WTC11 (cell line): ENCODE results near the gene POLR2C. TPM values are rescaled to one million over a fixed set of nuclear protein-coding genes. Genes with fewer than 3 reads are reported as not detected.

Experiments
- ATAC-seq: fragments of 200-7000 bp; cut with Tn5 transposase; 2 replicates; pipeline ENCODE4 v1.10.0; 2021; ENCODE audit warnings: mild to moderate bottlenecking, moderate library complexity
- CTCF ChIA-PET: fragments of 300-600 bp; sonication (Branson Sonifier 250); formaldehyde crosslinking; loops from one replicate; lab custom pipeline; 2021; ENCODE audit warnings: antibody characterized with exemption; lab: Charles Lee
- POLR2A ChIA-PET: fragments of 350-600 bp; sonication (Branson Sonifier 250); formaldehyde crosslinking; loops from one replicate; lab custom pipeline; 2021; ENCODE audit warnings: antibody characterized with exemption; lab: Charles Lee
- DNase-seq: peaks from one replicate; pipeline ENCODE4 v3.0.0; 2021; ENCODE audit warnings: low spot score
- H3K27ac Mint-ChIP-seq: 2 replicates; pipeline ENCODE4 v1.8.0; 2021; ENCODE audit warnings: mixed read lengths
- H3K27me3 Mint-ChIP-seq: 2 replicates; pipeline ENCODE4 v1.8.0; 2021; ENCODE audit warnings: low read depth, mild to moderate bottlenecking, moderate library complexity, mixed read lengths
- H3K36me3 Mint-ChIP-seq: 2 replicates; pipeline ENCODE4 v1.8.0; 2021; ENCODE audit warnings: mixed read lengths
- H3K4me1 Mint-ChIP-seq: 2 replicates; pipeline ENCODE4 v1.8.0; 2022; ENCODE audit warnings: mixed read lengths
- H3K4me3 Mint-ChIP-seq: 2 replicates; pipeline ENCODE4 v1.8.0; 2021; ENCODE audit warnings: mild to moderate bottlenecking, moderate library complexity, mixed read lengths
- H3K9me3 Mint-ChIP-seq: 2 replicates; pipeline ENCODE4 v1.8.0; 2021; ENCODE audit warnings: mixed read lengths
- ATF1 ChIP-seq: sonication (generic); formaldehyde crosslinking; IDR thresholded peaks from 2 replicates; pipeline ENCODE4 v1.8.1; 2023; ENCODE audit warnings: mild to moderate bottlenecking, moderate library complexity, missing genetic modification reagents
- ATF6 ChIP-seq: sonication (generic); formaldehyde crosslinking; IDR thresholded peaks from 2 replicates; pipeline ENCODE4 v1.8.1; 2023; ENCODE audit warnings: mild to moderate bottlenecking, missing genetic modification reagents
- CDX4 ChIP-seq: fragments of 250-450 bp; sonication (Bioruptor Pico); IDR thresholded peaks from 2 replicates; pipeline ENCODE4 v1.9.0; 2021; ENCODE audit warnings: moderate library complexity, mild to moderate bottlenecking, inconsistent platforms, borderline replicate concordance
- ELF4 ChIP-seq: sonication (generic); formaldehyde crosslinking; IDR thresholded peaks from 2 replicates; pipeline ENCODE4 v1.8.1; 2022; ENCODE audit warnings: low read depth, mild to moderate bottlenecking, moderate library complexity, missing genetic modification reagents
- ETV6 ChIP-seq: sonication (generic); formaldehyde crosslinking; IDR thresholded peaks from 2 replicates; pipeline ENCODE4 v1.8.1; 2022; ENCODE audit warnings: mild to moderate bottlenecking, missing genetic modification reagents
- FOXK1 ChIP-seq: sonication (generic); formaldehyde crosslinking; IDR thresholded peaks from 2 replicates; pipeline ENCODE4 v1.8.0; 2022; ENCODE audit warnings: mild to moderate bottlenecking, moderate library complexity, missing genetic modification reagents
- GABPB1 ChIP-seq: sonication (generic); formaldehyde crosslinking; IDR thresholded peaks from 2 replicates; pipeline ENCODE4 v1.8.1; 2023; ENCODE audit warnings: mild to moderate bottlenecking, missing genetic modification reagents
- KAT7 ChIP-seq: sonication (generic); formaldehyde crosslinking; IDR thresholded peaks from 2 replicates; pipeline ENCODE4 v1.8.1; 2023; ENCODE audit warnings: missing genetic modification reagents, mild to moderate bottlenecking, borderline replicate concordance
- OVOL2 ChIP-seq: fragments of 250-450 bp; sonication (Bioruptor Pico); IDR thresholded peaks from 2 replicates; pipeline ENCODE4 v1.9.0; 2021; ENCODE audit warnings: mild to moderate bottlenecking, borderline replicate concordance
- PRDM15 ChIP-seq: sonication (generic); formaldehyde crosslinking; IDR thresholded peaks from 2 replicates; pipeline ENCODE4 v1.8.0; 2022; ENCODE audit warnings: missing genetic modification reagents
- SMAD3 ChIP-seq: sonication (generic); formaldehyde crosslinking; IDR thresholded peaks from 2 replicates; pipeline ENCODE4 v1.8.0; 2022; ENCODE audit warnings: missing genetic modification reagents, mild to moderate bottlenecking, borderline replicate concordance
- SOX15 ChIP-seq: fragments of 250-450 bp; sonication (Bioruptor Pico); IDR thresholded peaks from 2 replicates; pipeline ENCODE4 v1.9.0; 2021; ENCODE audit warnings: mild to moderate bottlenecking
- TCF7 ChIP-seq: sonication (generic); formaldehyde crosslinking; IDR thresholded peaks from 2 replicates; pipeline ENCODE4 v1.8.0; 2022; ENCODE audit warnings: mild to moderate bottlenecking, low read depth, missing genetic modification reagents, moderate library complexity
- TEAD1 ChIP-seq: sonication (generic); formaldehyde crosslinking; IDR thresholded peaks from 2 replicates; pipeline ENCODE4 v1.8.0; 2022; ENCODE audit warnings: mild to moderate bottlenecking, missing genetic modification reagents
- USF2 ChIP-seq: sonication (generic); formaldehyde crosslinking; IDR thresholded peaks from 2 replicates; pipeline ENCODE4 v1.8.1; 2023; ENCODE audit warnings: mild to moderate bottlenecking, missing genetic modification reagents, moderate library complexity
- ZBTB21 ChIP-seq: sonication (generic); formaldehyde crosslinking; IDR thresholded peaks from 2 replicates; pipeline ENCODE4 v1.8.1; 2023; ENCODE audit warnings: mild to moderate bottlenecking, missing genetic modification reagents, borderline replicate concordance
- ZNF423 ChIP-seq: fragments of 250-450 bp; sonication (Bioruptor Pico); IDR thresholded peaks from 2 replicates; pipeline ENCODE4 v2.1.2; 2022; ENCODE audit warnings: mild to moderate bottlenecking, moderate library complexity
- ZSCAN18 ChIP-seq: fragments of 250-450 bp; sonication (Bioruptor Pico); IDR thresholded peaks from 2 replicates; pipeline ENCODE4 v2.1.2; 2022; ENCODE audit warnings: mild to moderate bottlenecking, moderate library complexity
- total RNA-seq: library from RNA; stranded (reverse); gene quantifications from 3 replicates; pipeline ENCODE4 v1.2.3, GENCODE V29; 2021
- TF ChIP-seq, protein P1 (sequence below): sonication (generic); formaldehyde crosslinking; IDR thresholded peaks from 2 replicates; pipeline ENCODE4 v1.8.0; 2022; ENCODE audit warnings: mild to moderate bottlenecking, missing genetic modification reagents
- TF ChIP-seq, protein P2 (sequence below): sonication (generic); formaldehyde crosslinking; conservative IDR thresholded peaks from 2 replicates; pipeline ENCODE4 v1.8.1; 2022; ENCODE audit warnings: mild to moderate bottlenecking, missing genetic modification reagents

Gene POLR2C
- total RNA-seq, 1 experiment from 2014 or later = 75.4 TPM

GRCh38 chr16:57517397-57518367, 55.2 kb downstream of the POLR2C start:
- H3K27me3 Mint-ChIP-seq = peaks cover 5% of the 10 kb centered on the region; the same call in 1 of the 2 replicates
- no peak overlapping the region for H3K27ac Mint-ChIP-seq
- no peak for TF ChIP-seq PRDM15 (CRISPR knock-in tag)
- TF ChIP-seq, protein P1, sequence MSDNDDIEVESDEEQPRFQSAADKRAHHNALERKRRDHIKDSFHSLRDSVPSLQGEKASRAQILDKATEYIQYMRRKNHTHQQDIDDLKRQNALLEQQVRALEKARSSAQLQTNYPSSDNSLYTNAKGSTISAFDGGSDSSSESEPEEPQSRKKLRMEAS (CRISPR knock-in tag) = no peak
- TF ChIP-seq ZBTB21 (CRISPR knock-in tag) = no peak
- no peak for TF ChIP-seq TEAD1 (CRISPR knock-in tag)
- no peak for TF ChIP-seq ELF4 (CRISPR knock-in tag)
- no peak for TF ChIP-seq GABPB1 (CRISPR knock-in tag)
- TF ChIP-seq ATF1 (CRISPR knock-in tag) = no peak
- no peak for TF ChIP-seq USF2 (CRISPR knock-in tag)
- TF ChIP-seq ATF6 (CRISPR knock-in tag) = no peak
- no peak for TF ChIP-seq ZSCAN18 (CRISPR knock-in tag)
- TF ChIP-seq FOXK1 (CRISPR knock-in tag) = no peak
- no peak for TF ChIP-seq ZNF423 (CRISPR knock-in tag)
- TF ChIP-seq, protein P2, sequence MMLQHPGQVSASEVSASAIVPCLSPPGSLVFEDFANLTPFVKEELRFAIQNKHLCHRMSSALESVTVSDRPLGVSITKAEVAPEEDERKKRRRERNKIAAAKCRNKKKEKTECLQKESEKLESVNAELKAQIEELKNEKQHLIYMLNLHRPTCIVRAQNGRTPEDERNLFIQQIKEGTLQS (CRISPR knock-in tag) = no peak
- TF ChIP-seq SMAD3 (CRISPR knock-in tag) = no peak
- no peak for TF ChIP-seq TCF7 (CRISPR knock-in tag)
- TF ChIP-seq ETV6 = no peak
- TF ChIP-seq OVOL2 (CRISPR knock-in tag) = no peak
- TF ChIP-seq KAT7 = no peak
- TF ChIP-seq CDX4 (CRISPR knock-in tag) = no peak
- TF ChIP-seq SOX15 = no peak
- H3K9me3 Mint-ChIP-seq = no peaks in the 10 kb centered on the region
- ChIA-PET CTCF (interaction anchor here (0.6 to 5.8 kb wide), 14 partner anchors 9 to 218 kb away, joined by 3 to 80 read pairs (median 12); partner anchors contain the start of genes CIAPIN1, COQ9, DOK4 and POLR2C), POLR2A (no interaction called here)
- no peak for ATAC-seq
- H3K4me1 Mint-ChIP-seq = peaks cover 13% of the 10 kb centered on the region; the same call in 1 of the 2 replicates
- no peak for DNase-seq
- no peaks in the 10 kb centered on the region for H3K36me3 Mint-ChIP-seq
- H3K4me3 Mint-ChIP-seq = no peak overlapping the region
